Measurements from ENCODE around the gene PDE6A. TPM values are rescaled to one million over a fixed set of nuclear protein-coding genes. Genes with fewer than 3 reads are reported as not detected.

Gene PDE6A
- total RNA-seq, 2 donors from 2014 or later, result not detected

- TF ChIP-seq POLR2A (IDR thresholded peaks at IDR 0.05) (no peak), CTCF (IDR thresholded peaks at IDR 0.05) (no peak)
- intact Hi-C loops (cut with DNase I), result no loop called here
- H3K36me3 ChIP-seq (replicated peaks in 1 of 2; ENCODE audit: insufficient read depth in 1 of 2, low read depth in 2 of 2), result no peaks in the 10 kb centered on the region
- WGBS, 2 donors, result 64 to 68% methylated on average over 7 of the region's 7 CpGs
- ATAC-seq (no peak), DNase-seq (no peak)
- H3K9me3 ChIP-seq, result no peaks in the 10 kb centered on the region
- H3K27ac ChIP-seq, result no peak overlapping the region
- no peak overlapping the region for H3K4me3 ChIP-seq
- no peaks in the 10 kb centered on the region for H3K27me3 ChIP-seq
- H3K4me1 ChIP-seq, result no peaks in the 10 kb centered on the region
These were observed 29.0 kb downstream of the PDE6A start for GRCh38 chr5:149915392-149916260.

GRCh38 chr5:149913436-149914419, 30.9 kb downstream of the PDE6A start:
- WGBS, 2 donors, result 71 to 76% methylated on average over 7 of the region's 7 CpGs

GRCh38 chr5:149912226-149912871, 32.2 kb downstream of the PDE6A start:
- H3K36me3 ChIP-seq (replicated peaks in 1 of 2; ENCODE audit: insufficient read depth in 1 of 2, low read depth in 2 of 2), result no peaks in the 10 kb centered on the region
- 79 to 83% methylated on average over 3 of the region's 3 CpGs for WGBS, 2 donors
- H3K27ac ChIP-seq, result no peak overlapping the region
- no peaks in the 10 kb centered on the region for H3K9me3 ChIP-seq
- no peak for DNase-seq
- intact Hi-C loops (cut with DNase I), result no loop called here
- no peak for TF ChIP-seq POLR2A (IDR thresholded peaks at IDR 0.05)
- TF ChIP-seq CTCF (IDR thresholded peaks at IDR 0.05), result no peak
- H3K4me1 ChIP-seq, result no peaks in the 10 kb centered on the region
- H3K27me3 ChIP-seq, result no peaks in the 10 kb centered on the region
- no peak for ATAC-seq
- no peak overlapping the region for H3K4me3 ChIP-seq

More at GRCh38 chr5:149913436-149914419, 30.9 kb downstream of the PDE6A start:
- TF ChIP-seq POLR2A (IDR thresholded peaks at IDR 0.05) (no peak), CTCF (IDR thresholded peaks at IDR 0.05) (no peak)
- ATAC-seq, result no peak
- Histone ChIP-seq H3K27ac (no peak overlapping the region), H3K4me1 (no peaks in the 10 kb centered on the region), H3K9me3 (no peaks in the 10 kb centered on the region), H3K4me3 (no peak overlapping the region), H3K27me3 (no peaks in the 10 kb centered on the region), H3K36me3 (replicated peaks in 1 of 2; ENCODE audit: insufficient read depth in 1 of 2, low read depth in 2 of 2) (no peaks in the 10 kb centered on the region)
- intact Hi-C loops (cut with DNase I), result no loop called here
- no peak for DNase-seq

GRCh38 chr5:149911031-149911430, 33.6 kb downstream of the PDE6A start:
- Histone ChIP-seq H3K27ac (no peak overlapping the region), H3K4me3 (no peak overlapping the region), H3K9me3 (no peaks in the 10 kb centered on the region), H3K27me3 (no peaks in the 10 kb centered on the region), H3K36me3 (replicated peaks in 1 of 2; ENCODE audit: insufficient read depth in 1 of 2, low read depth in 2 of 2) (no peaks in the 10 kb centered on the region), H3K4me1 (no peaks in the 10 kb centered on the region)
- intact Hi-C loops (cut with DNase I), result no loop called here
- WGBS, 2 donors, result 83 to 100% methylated on average over 1 of the region's 1 CpG
- DNase-seq, result no peak
- ATAC-seq, result no peak
- TF ChIP-seq POLR2A (IDR thresholded peaks at IDR 0.05) (no peak), CTCF (IDR thresholded peaks at IDR 0.05) (no peak)
